Measurements from ENCODE around the gene S1PR5.
A peak's percentile ranks its signal among the peaks of the same experiment; 100 is the strongest.
"Not testable (repeated sequence)": the region's sequence is repeated elsewhere in the genome, so short reads cannot be mapped to it uniquely, and the experiment has no call there.

S1PR5 gene

GRCh38 chr19:10517361-10517759 lies at the start of gene S1PR5:
TSS of gene S1PR5 (minus strand) at chr19:10517447. CDS start at chr19:10515011, 2,436 bp downstream.
- DNase-seq = no peak

- DNase-seq = no peak
These were observed 49.6 kb upstream of the S1PR5 start for GRCh38 chr19:10566658-10567410.

DNA sequence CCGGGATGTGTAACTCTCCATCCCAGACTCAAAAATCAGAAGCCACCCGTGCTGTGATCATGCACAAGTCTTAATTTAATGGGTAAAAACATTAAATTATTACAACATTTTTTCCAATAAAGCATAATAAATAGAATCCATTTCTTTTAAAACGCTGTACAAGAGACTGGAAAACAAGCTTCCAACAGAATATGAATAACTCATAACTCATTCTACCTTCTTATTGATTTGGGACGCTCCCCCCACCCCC lies 49.1 kb upstream of the S1PR5 start:
- no peak for DNase-seq

DNA sequence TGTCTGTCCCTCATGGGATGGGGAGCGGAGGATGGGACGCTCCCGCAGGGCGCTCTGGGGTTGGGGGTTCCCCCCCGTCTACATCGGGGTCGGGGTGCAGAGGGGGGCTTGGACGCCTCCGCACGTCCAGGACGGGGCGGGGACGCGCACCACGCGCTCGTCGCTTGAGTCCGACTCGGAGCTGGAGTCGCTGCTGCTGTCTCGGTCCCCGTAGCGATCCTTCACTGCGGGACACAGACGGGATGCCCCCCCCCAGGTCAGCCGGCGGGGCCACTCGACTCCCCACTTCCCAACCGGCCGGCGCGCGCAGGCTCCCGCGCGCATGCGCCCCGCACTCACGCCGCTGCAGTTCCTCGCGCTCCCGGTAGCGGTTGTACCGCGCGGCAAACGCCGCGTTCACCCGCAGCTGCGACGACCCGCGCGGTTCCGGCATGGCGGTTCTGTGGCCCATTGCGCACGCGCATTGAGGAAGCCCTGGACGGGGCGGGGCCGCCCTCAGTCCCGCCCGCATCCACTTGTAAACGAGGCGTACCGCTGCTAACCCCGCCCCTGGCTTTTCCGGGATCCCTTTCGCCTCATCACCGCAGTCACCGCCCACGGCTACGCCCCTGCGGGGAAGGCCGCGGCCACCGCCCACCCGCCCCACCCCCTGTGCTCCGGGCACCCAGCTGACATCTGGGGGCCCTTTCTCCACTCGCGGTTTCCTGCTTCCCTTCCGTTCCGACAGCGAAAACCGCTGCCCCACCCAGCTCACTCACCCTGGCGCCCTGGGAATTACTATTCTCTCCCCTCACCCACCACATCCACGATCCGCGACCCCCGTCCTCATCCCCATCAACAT lies 48.5 kb upstream of the S1PR5 start, which contains the start of gene KRI1:
KRI1 (minus strand) TSS at position 444 of the 841 bp plus-strand sequence; CDS start at position 433, 11 bp downstream.
- peak; percentile 96 for DNase-seq

- DNase-seq = peak; percentile 46
These were observed 47.9 kb upstream of the S1PR5 start for GRCh38 chr19:10565028-10565566.

DNA sequence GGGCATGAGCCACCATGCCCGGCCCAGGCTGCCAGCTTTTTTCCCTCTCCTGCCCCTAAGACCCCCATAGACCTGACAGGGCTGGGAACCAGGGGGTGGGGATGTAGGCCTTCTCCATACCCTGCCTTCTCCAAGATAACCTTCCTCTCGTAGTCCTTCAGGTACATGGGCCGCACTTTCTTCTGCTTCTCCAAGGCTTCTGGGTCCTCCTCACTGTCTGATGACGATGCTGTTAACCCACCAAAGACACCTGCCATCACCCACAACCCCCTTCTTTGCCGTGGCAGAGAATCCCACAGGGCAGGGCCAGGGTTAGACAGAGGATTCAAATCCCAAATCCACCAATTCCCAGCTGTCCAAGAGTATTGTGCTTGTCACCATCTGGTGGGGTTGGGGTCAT lies 45.4 kb upstream of the S1PR5 start:
- DNase-seq = no peak

DNA sequence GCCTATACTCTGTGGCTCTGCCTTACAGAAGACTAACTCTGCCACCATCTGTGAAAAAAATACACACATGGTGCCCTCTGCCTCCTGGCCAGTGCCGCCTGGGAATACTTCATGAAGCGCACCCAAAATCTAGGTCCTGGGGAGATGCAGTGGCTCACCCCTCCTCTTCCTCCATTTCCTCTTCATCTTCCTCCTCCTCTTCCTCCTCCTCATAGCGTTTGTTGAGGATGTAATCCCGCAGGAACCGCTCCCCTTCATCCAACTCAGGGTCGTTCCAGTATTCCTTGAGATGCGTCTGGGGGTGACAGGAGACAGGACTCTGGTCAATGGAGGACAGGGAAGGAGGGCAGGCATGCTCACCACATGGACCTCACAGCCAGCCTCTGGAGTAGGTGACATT lies 42.9 kb upstream of the S1PR5 start:
- DNase-seq = no peak

DNA sequence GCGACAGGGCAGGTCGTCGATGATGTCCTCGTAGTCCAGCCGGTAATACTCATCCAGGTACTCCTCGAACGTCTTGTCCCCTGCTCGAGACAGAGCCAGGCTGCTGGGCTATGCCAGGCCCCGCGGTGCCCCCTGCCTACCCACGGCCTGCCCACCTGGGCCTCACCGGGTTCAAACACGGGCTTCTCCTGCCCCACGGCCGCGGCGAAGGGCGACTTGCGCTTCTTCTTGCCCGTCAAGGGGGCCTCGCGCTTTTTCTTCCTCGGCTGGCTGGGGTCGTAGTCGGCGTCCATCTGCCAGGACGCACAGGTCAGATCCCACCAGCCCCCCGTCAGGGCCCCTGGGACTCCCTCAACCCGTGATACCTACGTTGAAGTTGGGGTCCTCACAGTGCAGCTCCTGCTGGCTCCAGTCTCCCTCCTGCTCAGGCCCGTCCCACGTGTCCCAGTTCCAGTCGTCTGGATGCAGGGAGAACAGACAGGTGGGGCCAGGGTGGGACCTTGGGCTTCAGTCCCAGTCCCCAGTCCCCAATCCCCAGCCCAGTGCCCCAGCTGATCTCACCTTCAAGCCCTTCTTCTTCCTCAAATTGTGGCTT lies 40.5 kb upstream of the S1PR5 start:
- DNase-seq = no peak

DNA sequence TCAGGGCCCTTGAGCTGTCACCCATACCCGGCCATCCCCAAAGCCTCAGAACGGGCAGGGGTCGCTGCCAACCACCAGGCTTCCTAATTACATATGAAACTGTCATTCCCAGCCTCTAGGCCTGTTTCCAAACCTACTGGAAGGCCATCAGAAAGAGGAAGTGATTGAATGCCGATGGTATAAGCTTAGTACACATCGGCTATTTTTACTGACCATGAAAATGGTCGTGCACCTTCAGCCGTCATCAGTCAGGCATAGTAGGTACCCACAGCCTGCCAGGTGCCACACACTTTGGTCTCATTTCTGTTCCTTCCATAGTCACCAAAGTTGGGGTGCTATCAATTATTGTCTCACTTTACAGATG lies 38.3 kb upstream of the S1PR5 start:
- DNase-seq = no peak

DNA sequence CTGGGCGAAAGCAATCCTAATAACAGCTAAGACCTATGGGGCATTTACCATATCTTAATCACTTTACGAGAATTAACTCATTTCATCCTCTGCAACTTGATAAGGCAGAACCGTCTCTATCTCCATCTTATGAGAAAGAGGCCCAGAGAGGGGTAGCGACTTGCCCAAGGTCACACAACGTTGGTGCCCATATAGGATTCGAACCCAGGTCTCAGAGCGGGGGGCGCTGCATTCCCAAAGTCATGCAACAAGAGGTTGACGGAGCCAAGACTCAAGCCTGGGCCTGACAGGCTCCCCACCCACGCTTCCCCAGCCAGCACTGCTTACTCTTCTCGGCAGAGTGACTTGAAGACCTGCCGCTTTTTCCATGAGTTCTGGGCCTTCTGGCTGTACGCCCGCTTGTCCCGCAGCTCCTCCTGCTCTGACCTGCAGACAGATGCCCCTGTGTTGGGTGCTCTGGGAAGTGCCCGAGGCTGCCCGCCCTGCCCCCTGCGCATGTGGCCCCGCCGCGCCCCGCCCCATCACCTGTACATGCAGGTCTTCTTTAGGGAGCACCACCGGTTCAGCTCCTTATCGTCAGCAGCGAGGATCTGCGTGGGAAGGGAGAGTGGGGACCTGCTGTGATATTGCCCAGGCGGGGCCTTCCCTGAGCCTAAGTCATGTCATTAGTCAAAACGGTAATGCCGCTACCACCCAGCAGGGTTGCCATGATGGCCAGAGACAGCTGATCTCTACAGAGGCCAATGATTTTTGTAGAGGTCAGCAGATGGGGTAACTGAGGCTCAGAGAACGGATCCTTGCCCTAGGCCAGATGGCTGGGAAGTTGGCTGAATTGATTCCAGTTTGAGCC lies 37.7 kb upstream of the S1PR5 start:
- no peak for DNase-seq

- no peak for DNase-seq
These were observed 36.7 kb upstream of the S1PR5 start for GRCh38 chr19:10553943-10554381.

GRCh38 chr19:10553087-10553667 lies 35.9 kb upstream of the S1PR5 start:
- no peak for DNase-seq

DNA sequence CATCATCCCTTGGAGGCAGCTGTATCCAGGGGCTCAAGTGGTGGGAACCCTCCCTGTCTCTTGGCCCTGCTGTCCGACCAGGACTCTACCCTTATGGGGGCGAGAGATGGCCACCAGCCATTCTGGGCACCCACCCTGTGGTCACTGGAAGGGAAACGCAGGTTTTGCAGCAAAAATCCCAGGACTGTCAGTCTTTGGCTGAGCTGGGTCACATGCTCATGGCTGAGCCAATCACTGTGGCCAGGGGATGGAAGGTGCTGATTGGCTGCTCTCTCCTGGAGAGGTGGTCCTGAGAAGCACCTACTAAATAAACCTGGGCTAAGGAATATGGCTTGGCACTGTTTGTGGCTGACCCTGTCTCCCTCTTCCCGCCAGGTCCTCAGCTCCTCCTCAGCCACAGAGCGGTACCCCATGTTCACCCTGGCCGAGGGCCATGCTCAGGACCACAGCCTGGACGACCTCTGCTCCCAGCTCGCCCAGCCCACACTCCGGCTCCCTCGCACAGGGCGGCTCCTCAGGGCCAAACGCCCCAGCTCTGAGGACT lies 35.3 kb upstream of the S1PR5 start:
- peak; percentile 13 for DNase-seq

DNA sequence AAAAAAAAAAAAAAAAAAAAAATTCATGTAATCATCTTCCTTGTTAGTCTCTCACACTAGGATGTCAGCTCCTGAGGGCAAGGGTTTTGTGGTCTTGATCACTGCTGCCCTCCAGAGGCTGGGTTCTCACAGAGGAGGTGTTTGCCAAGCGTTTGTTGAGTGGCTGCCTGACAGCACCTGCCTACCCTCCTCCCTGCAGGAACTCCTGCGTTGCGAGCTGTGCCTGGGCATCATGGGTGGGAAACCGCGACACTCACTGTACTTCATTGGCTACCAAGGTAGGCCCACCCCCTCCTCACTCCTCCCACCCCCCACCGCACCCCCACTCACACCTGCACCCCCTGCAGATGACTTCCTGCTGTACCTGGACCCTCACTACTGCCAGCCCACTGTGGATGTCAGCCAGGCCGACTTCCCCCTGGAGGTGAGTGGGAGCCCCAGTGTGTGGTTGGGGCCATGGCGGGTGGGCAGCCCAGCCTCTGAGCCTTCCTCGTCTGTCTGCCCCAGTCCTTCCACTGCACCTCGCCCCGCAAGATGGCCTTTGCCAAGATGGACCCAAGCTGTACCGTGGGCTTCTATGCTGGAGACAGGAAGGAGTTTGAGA lies 34.6 kb upstream of the S1PR5 start:
- peak; percentile 17 for DNase-seq

- DNase-seq = not testable (repeated sequence)
These were observed 33.8 kb upstream of the S1PR5 start for GRCh38 chr19:10551006-10551405.

DNA sequence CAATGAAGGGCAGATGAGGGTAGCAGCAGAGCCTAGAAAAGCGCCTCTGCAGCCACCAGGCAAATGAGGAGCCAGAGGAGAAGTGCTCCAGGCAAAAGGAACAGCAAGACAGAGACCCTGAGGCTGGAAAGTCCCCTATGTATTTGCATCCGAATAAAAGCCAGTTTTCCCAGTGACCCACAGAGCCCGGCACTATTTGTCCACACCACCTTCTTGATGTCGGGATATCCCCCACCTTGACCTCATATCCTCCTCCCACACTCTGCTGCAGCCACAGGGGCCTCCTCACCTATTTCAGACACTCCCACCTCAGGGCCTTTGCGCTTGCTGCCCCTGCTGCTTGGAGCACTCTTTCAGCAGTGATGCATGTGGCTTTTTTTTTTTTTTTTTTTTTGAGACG lies 33.1 kb upstream of the S1PR5 start:
- DNase-seq = no peak

GRCh38 chr19:10549733-10550132 lies 32.5 kb upstream of the S1PR5 start:
- DNase-seq = no peak

DNA sequence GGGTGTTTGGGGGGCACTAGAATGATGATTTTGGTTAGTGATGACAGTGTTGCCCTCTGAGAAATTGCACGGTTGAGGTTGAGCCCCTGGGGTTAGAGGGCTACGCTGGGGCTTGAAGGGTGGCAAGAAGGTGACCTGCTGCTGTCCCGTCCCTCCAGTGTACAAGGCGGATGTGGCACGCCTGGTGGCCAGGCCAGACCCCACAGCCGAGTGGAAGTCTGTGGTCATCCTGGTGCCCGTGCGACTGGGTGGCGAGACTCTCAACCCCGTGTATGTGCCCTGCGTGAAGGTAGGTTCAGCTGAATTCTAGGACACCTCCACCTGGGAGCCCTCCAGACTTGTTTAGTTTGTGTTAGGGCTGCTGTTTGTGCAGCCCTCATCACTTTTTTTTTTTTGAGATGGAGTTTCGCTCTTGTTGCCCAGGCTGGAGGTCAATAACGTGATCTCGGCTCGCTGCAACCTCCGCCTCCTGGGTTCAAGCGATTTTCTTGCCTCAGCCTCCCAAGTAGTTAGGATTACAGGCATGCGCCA lies 31.6 kb upstream of the S1PR5 start:
- no peak for DNase-seq

- no peak for DNase-seq
These were observed 29.6 kb upstream of the S1PR5 start for GRCh38 chr19:10546817-10547216.

DNA sequence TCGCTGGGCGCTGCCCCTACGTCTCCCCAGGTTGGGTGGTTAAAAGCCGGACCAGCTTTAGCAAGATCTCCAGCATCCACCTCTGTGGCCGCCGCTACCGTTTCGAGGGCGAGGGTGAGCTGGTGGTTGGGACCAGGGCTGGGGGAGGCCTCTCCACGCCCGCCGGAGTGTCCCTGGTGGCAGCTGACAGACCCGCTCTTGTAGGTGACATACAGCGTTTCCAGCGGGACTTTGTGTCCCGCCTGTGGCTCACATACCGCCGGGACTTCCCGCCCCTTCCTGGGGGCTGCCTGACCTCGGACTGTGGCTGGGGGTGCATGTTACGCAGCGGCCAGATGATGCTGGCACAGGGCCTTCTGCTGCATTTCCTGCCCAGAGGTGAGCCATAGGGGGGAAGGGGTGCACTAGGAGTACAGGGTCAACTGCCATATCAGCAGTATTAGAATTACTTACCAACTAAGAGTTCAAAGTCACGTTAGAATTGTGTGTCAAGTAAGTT lies 27.6 kb upstream of the S1PR5 start:
- DNase-seq = no peak

- DNase-seq = no peak
These were observed 27.1 kb upstream of the S1PR5 start for GRCh38 chr19:10544242-10544752.

Data from fibroblast of upper back skin (primary cell).